Ascending aorta (tissue), 2 donors: ENCODE measurements around the gene RET. TPM values are rescaled to one million over a fixed set of nuclear protein-coding genes. Genes with fewer than 3 reads are reported as not detected.

Experiments
- DNase-seq, 2 donors: peaks; one replicate each; pipeline ENCODE4 v3.0.0-alpha.2; 2019; ENCODE audit warnings: low spot score in 2 of 2
- H3K27ac ChIP-seq, 2 donors: fragments of 200-600 bp; sonication (generic); one replicate each; pipeline ENCODE4 v1.5.1; 2016 to 2017; ENCODE audit warnings: mild to moderate bottlenecking in 1 of 2
- H3K27me3 ChIP-seq: fragments of 200-600 bp; sonication (generic); one replicate; pipeline ENCODE4 v1.5.1; 2017
- H3K36me3 ChIP-seq, 2 donors: fragments of 200-600 bp; sonication (generic); one replicate each; pipeline ENCODE4 v1.5.1; 2016
- H3K4me1 ChIP-seq, 2 donors: fragments of 200-600 bp; sonication (generic); one replicate each; pipeline ENCODE4 v1.5.1; 2016 to 2017; ENCODE audit warnings: mild to moderate bottlenecking in 1 of 2
- H3K4me3 ChIP-seq, 2 donors: fragments of 200-600 bp; sonication (generic); one replicate each; pipeline ENCODE4 v1.5.1; 2016 to 2017; ENCODE audit warnings: mild to moderate bottlenecking in 1 of 2
- H3K9me3 ChIP-seq, 2 donors: fragments of 200-600 bp; sonication (generic); one replicate each; pipeline ENCODE4 v1.5.1; 2016
- CTCF ChIP-seq, 3 experiments: fragments of 200-600 bp in 2 of 3; fragments of 450-650 bp in 1 of 3; sonication (generic) in 2 of 3; IDR thresholded peaks; one replicate each; pipeline ENCODE4 v1.5.1; 2016 to 2019; ENCODE audit warnings: antibody characterized with exemption in 3 of 3, mild to moderate bottlenecking in 1 of 3, moderate library complexity in 1 of 3
- intact Hi-C: fragments of 100-400 bp; cut with DNase I; formaldehyde crosslinking; loops from one replicate; pipeline ENCODE4 v1.15.1; 2023
- total RNA-seq: library from RNA; depleted of rRNA; stranded (reverse); fragments of >200 nt; gene quantifications from one replicate; pipeline ENCODE4 v1.1.0, GENCODE V29; 2016

The RET gene
- total RNA-seq, 1 donor from 2014 or later, result not detected

- H3K27ac ChIP-seq, result no peak overlapping the region
- no peak overlapping the region for H3K4me3 ChIP-seq
- peaks cover 3 to 6% of the 10 kb centered on the region in 2 donors for H3K4me1 ChIP-seq
- TF ChIP-seq CTCF (IDR thresholded peaks at IDR 0.05), result no peak
- intact Hi-C loops, result no loop called here
- no peak for DNase-seq
- H3K27me3 ChIP-seq, result no peaks in the 10 kb centered on the region
- no peaks in the 10 kb centered on the region for H3K9me3 ChIP-seq
- peaks cover 10 to 23% of the 10 kb centered on the region in 2 donors for H3K36me3 ChIP-seq
These were observed 84.0 kb downstream of the RET start for GRCh38 chr10:43160921-43161255.

DNA sequence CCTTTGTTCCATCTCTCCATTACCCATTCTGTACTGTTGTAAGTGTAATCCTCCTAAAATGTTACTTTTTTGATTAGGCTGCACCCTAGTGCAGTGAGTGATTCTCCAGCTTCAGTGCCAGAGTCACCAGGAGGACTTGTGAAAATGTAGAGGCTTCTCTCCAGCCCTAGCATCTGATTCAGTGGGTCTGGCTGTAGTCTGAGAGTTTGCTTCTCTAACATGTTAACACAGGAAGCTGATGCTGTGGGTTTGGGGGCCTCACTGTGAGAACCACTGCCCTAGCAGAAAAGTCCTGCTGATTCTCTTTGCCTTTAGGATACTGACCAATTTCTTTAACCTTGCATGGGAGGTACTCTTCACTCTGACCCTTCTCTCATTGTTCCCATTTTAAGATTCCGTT, 85.7 kb downstream of the RET start:
- H3K27me3 ChIP-seq, result no peaks in the 10 kb centered on the region
- H3K36me3 ChIP-seq, result peaks cover 10 to 23% of the 10 kb centered on the region in 2 donors
- H3K4me1 ChIP-seq, result peaks cover 0 to 3% of the 10 kb centered on the region in 2 donors
- DNase-seq, result no peak
- intact Hi-C loops, result no loop called here
- no peak overlapping the region for H3K27ac ChIP-seq
- no peaks in the 10 kb centered on the region for H3K9me3 ChIP-seq
- H3K4me3 ChIP-seq, result no peak overlapping the region
- TF ChIP-seq CTCF (IDR thresholded peaks at IDR 0.05), result no peak

DNA sequence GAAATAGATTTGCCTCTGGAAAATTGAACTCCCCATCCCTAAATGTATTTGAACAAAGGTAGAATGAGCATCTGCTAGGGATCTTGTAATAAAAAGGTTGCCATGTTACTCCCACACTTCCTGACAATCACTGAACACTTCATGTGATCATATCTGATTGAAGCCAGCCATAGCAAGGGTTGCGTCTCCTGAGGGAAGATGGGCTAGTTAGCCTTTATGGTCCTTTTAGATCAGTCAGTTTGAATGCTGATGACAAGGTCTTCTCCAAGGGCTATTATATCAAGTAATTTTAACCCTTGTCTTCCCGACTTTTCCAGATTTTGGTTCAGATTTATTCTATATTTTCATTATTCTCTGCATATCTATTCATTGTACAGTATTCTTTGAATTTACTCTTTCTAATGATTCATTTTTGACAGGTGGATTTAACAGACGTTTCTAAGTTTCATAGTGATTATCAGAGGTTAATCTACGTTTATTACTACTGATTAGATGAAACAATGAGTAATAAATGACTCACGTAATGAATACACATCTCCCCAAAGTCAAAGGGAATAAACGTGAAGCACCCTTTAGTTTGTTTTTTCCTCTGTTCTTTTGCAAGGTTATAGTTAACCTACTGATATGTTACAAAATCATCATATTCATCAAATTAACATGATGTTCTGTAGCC, 89.5 kb downstream of the RET start:
- H3K4me3 ChIP-seq, result no peak overlapping the region
- H3K36me3 ChIP-seq, result peaks cover 9 to 44% of the 10 kb centered on the region in 2 donors
- no peaks in the 10 kb centered on the region for H3K9me3 ChIP-seq
- no peak for TF ChIP-seq CTCF (IDR thresholded peaks at IDR 0.05)
- no peaks in the 10 kb centered on the region for H3K27me3 ChIP-seq
- no peak for DNase-seq
- H3K4me1 ChIP-seq, result no peaks in the 10 kb centered on the region
- H3K27ac ChIP-seq, result no peak overlapping the region
- intact Hi-C loops, result no loop called here

GRCh38 chr10:43166880-43167497, 90.1 kb downstream of the RET start:
- Histone ChIP-seq H3K27me3 (no peaks in the 10 kb centered on the region), H3K4me1 (no peaks in the 10 kb centered on the region), H3K27ac (no peak overlapping the region), H3K9me3 (no peaks in the 10 kb centered on the region), H3K4me3 (no peak overlapping the region), H3K36me3 (peaks cover 11 to 44% of the 10 kb centered on the region in 2 donors)
- intact Hi-C loops, result no loop called here
- TF ChIP-seq CTCF (IDR thresholded peaks at IDR 0.05), result no peak
- DNase-seq, result no peak

GRCh38 chr10:43167498-43167889, 90.6 kb downstream of the RET start:
- H3K27ac ChIP-seq, result no peak overlapping the region
- H3K4me3 ChIP-seq, result no peak overlapping the region
- H3K9me3 ChIP-seq, result no peaks in the 10 kb centered on the region
- intact Hi-C loops, result no loop called here
- peaks cover 6 to 43% of the 10 kb centered on the region in 2 donors for H3K36me3 ChIP-seq
- no peaks in the 10 kb centered on the region for H3K27me3 ChIP-seq
- TF ChIP-seq CTCF (IDR thresholded peaks at IDR 0.05), result no peak
- H3K4me1 ChIP-seq, result no peaks in the 10 kb centered on the region
- no peak for DNase-seq
